ENCODE measurements around the gene WDR90. TPM values are rescaled to one million over a fixed set of nuclear protein-coding genes. Genes with fewer than 3 reads are reported as not detected.
A peak's percentile ranks its signal among the peaks of the same experiment; 100 is the strongest.

Gene WDR90
- total and polyA plus RNA-seq, 2 of the 13 experiments (the other 11 are each of a cell fraction or from before 2014, with no cell fraction given) = 14.9 to 28.9 TPM

- TF ChIP-seq ZBTB7A (CRISPR knock-in tag; IDR thresholded peaks at IDR 0.05) (peak; percentile 86), TRIM22 (IDR thresholded peaks at IDR 0.05) (no peak), RBM22 (optimal IDR thresholded peaks at IDR 0.05; ENCODE audit: low read length) (peak; percentile 4), ZFP36L1 (CRISPR knock-in tag; IDR thresholded peaks at IDR 0.05) (no peak), PREB (CRISPR knock-in tag; IDR thresholded peaks at IDR 0.05) (no peak), THYN1 (CRISPR knock-in tag; IDR thresholded peaks at IDR 0.05; ENCODE audit: borderline replicate concordance, low read depth) (no peak), DNMT1 (CRISPR knock-in tag; IDR thresholded peaks at IDR 0.05) (no peak), ZNF460 (CRISPR knock-in tag; IDR thresholded peaks at IDR 0.05; ENCODE audit: borderline replicate concordance) (no peak), ELF3 (CRISPR knock-in tag; IDR thresholded peaks at IDR 0.05) (no peak), BORCS8-MEF2B (CRISPR knock-in tag; IDR thresholded peaks at IDR 0.05) (peak; percentile 25; the same call in 1 of the 2 replicates), ATF1 (CRISPR knock-in tag; IDR thresholded peaks at IDR 0.05) (no peak), ZNF414 (CRISPR knock-in tag; IDR thresholded peaks at IDR 0.05) (no peak; the same call in 1 of the 2 replicates), RFX1 (IDR thresholded peaks at IDR 0.05) (no peak), GFI1 (CRISPR knock-in tag; IDR thresholded peaks at IDR 0.05; ENCODE audit: borderline replicate concordance) (0 out of 2 replicates have a peak, but pooled peaks have one; percentile 35), GATAD2A (CRISPR knock-in tag; IDR thresholded peaks at IDR 0.05) (peak; percentile 23), ZNF251 (CRISPR knock-in tag; IDR thresholded peaks at IDR 0.05) (no peak), MAFK (conservative IDR thresholded peaks at IDR 0.05 in 1 of 2, IDR thresholded peaks at IDR 0.05 in 1 of 2; ENCODE audit: low read length in 2 of 2) (no peak), FOXA1 (IDR thresholded peaks at IDR 0.05) (no peak), FOXA1 (CRISPR knock-in tag; IDR thresholded peaks at IDR 0.05) (0 out of 2 replicates have a peak, but pooled peaks have one; percentile 2), ZNF234 (CRISPR knock-in tag; conservative IDR thresholded peaks at IDR 0.05) (no peak), ZNF878 (CRISPR knock-in tag; IDR thresholded peaks at IDR 0.05) (peak; percentile 72; the same call in 1 of the 2 replicates), SNAI1 (CRISPR knock-in tag; IDR thresholded peaks at IDR 0.05; ENCODE audit: borderline replicate concordance) (peak; percentile 83; the same call in 1 of the 2 replicates), ZNF614 (CRISPR knock-in tag; IDR thresholded peaks at IDR 0.05; ENCODE audit: borderline replicate concordance) (no peak), THRA (CRISPR knock-in tag; IDR thresholded peaks at IDR 0.05; ENCODE audit: borderline replicate concordance) (no peak), XRCC5 (optimal IDR thresholded peaks at IDR 0.05; ENCODE audit: low read length) (no peak), ZZZ3 (CRISPR knock-in tag; IDR thresholded peaks at IDR 0.05; ENCODE audit: borderline replicate concordance) (0 out of 2 replicates have a peak, but pooled peaks have one; percentile 65), KLF13 (CRISPR knock-in tag; IDR thresholded peaks at IDR 0.05) (no peak), ZNF780A (CRISPR knock-in tag; IDR thresholded peaks at IDR 0.05) (no peak)
Observed at GRCh38 chr16:630249-630814, 18.8 kb upstream of the WDR90 start (continued).
